Measurements from ENCODE around the gene SLC26A1. TPM values are rescaled to one million over a fixed set of nuclear protein-coding genes. Genes with fewer than 3 reads are reported as not detected.

Gene SLC26A1
- total and polyA plus RNA-seq, 2 of the 13 experiments (the other 11 are each of a cell fraction or from before 2014, with no cell fraction given): 5.4 to 22.9 TPM

DNA sequence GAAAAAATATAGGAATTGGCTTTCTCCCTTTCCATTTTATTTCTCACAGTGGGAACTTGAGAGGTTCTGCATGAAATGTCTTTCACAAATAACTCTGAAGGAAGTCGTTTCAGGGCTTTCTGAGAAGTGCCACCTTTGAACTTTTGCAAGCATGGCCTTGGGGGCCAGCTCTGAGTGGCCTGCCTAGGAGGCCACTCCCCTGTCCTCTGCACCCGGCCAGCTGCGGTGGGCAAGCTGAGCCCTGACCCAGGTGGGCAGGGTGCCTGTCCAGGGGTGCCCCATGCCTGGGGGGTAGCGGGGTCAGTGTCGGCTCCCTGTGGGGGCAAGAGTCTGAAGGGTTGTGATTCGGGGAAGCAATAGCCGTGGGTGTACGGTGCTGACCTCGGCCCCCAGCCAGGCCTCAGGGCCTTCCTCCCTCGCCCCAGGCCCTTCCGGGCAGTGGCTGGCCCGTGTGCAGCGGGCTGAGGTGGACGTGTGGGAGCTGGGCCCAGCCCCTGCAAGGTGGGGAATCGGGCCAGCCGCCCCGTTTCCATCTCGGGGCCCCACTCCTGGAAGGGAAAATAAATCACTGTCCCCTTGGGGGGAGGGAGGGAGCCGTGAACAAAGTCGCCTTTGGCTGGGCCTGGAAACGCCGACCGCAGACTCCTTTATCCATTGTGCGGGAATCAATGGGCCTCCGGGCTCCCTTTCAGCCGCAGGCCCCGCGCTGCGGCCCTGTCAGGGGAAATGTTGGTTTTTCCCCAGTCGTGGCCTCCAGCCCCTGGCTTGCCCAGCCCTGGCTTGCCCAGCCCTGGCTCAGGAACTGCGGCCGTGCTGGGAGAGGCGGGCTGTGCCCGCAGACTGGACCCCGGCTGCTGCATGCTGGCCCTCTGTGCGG lies 21.3 kb upstream of the SLC26A1 start (continued):
- TF ChIP-seq, protein P1, sequence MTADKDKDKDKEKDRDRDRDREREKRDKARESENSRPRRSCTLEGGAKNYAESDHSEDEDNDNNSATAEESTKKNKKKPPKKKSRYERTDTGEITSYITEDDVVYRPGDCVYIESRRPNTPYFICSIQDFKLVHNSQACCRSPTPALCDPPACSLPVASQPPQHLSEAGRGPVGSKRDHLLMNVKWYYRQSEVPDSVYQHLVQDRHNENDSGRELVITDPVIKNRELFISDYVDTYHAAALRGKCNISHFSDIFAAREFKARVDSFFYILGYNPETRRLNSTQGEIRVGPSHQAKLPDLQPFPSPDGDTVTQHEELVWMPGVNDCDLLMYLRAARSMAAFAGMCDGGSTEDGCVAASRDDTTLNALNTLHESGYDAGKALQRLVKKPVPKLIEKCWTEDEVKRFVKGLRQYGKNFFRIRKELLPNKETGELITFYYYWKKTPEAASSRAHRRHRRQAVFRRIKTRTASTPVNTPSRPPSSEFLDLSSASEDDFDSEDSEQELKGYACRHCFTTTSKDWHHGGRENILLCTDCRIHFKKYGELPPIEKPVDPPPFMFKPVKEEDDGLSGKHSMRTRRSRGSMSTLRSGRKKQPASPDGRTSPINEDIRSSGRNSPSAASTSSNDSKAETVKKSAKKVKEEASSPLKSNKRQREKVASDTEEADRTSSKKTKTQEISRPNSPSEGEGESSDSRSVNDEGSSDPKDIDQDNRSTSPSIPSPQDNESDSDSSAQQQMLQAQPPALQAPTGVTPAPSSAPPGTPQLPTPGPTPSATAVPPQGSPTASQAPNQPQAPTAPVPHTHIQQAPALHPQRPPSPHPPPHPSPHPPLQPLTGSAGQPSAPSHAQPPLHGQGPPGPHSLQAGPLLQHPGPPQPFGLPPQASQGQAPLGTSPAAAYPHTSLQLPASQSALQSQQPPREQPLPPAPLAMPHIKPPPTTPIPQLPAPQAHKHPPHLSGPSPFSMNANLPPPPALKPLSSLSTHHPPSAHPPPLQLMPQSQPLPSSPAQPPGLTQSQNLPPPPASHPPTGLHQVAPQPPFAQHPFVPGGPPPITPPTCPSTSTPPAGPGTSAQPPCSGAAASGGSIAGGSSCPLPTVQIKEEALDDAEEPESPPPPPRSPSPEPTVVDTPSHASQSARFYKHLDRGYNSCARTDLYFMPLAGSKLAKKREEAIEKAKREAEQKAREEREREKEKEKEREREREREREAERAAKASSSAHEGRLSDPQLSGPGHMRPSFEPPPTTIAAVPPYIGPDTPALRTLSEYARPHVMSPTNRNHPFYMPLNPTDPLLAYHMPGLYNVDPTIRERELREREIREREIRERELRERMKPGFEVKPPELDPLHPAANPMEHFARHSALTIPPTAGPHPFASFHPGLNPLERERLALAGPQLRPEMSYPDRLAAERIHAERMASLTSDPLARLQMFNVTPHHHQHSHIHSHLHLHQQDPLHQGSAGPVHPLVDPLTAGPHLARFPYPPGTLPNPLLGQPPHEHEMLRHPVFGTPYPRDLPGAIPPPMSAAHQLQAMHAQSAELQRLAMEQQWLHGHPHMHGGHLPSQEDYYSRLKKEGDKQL (CRISPR knock-in tag; IDR thresholded peaks at IDR 0.05; ENCODE audit: low read depth): no peak
- TF ChIP-seq ATF7 (IDR thresholded peaks at IDR 0.05): no peak
- TF ChIP-seq ATF7 (CRISPR knock-in tag; IDR thresholded peaks at IDR 0.05): no peak; the same call in 1 of the 2 replicates
- no peak for TF ChIP-seq KMT2B (CRISPR knock-in tag; IDR thresholded peaks at IDR 0.05)
- TF ChIP-seq, protein P2, sequence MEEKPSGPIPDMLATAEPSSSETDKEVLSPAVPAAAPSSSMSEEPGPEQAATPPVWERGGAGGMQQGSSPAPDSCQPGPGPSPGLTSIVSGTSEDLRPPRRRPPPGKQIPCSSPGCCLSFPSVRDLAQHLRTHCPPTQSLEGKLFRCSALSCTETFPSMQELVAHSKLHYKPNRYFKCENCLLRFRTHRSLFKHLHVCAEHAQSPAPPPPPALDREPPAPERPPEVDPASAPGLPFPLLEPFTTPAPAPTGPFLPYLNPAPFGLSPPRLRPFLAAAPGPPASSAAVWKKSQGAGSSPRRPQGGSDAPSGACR (CRISPR knock-in tag; IDR thresholded peaks at IDR 0.05): no peak
- TF ChIP-seq MATR3 (CRISPR knock-in tag; IDR thresholded peaks at IDR 0.05): no peak
- no peak for TF ChIP-seq SMAD3 (CRISPR knock-in tag; IDR thresholded peaks at IDR 0.05)
- TF ChIP-seq HMG20A (CRISPR knock-in tag; IDR thresholded peaks at IDR 0.05; ENCODE audit: borderline replicate concordance): no peak
- TF ChIP-seq ZNF207 (IDR thresholded peaks at IDR 0.05; ENCODE audit: borderline replicate concordance): no peak
- no peak for TF ChIP-seq XRCC5 (optimal IDR thresholded peaks at IDR 0.05; ENCODE audit: low read length)
- TF ChIP-seq KDM5B (CRISPR knock-in tag; IDR thresholded peaks at IDR 0.05; ENCODE audit: borderline replicate concordance): no peak
- no peak for TF ChIP-seq SOX13 (IDR thresholded peaks at IDR 0.05)
- 0 out of 4 replicates have a peak, but pooled peaks of 1 of the 2 experiments have one; percentile 6 for TF ChIP-seq SOX13 (CRISPR knock-in tag; conservative IDR thresholded peaks at IDR 0.05 in 1 of 2, IDR thresholded peaks at IDR 0.05 in 1 of 2)
- TF ChIP-seq GATAD2A (CRISPR knock-in tag; IDR thresholded peaks at IDR 0.05): peak; percentile 47
- TF ChIP-seq, protein P3, sequence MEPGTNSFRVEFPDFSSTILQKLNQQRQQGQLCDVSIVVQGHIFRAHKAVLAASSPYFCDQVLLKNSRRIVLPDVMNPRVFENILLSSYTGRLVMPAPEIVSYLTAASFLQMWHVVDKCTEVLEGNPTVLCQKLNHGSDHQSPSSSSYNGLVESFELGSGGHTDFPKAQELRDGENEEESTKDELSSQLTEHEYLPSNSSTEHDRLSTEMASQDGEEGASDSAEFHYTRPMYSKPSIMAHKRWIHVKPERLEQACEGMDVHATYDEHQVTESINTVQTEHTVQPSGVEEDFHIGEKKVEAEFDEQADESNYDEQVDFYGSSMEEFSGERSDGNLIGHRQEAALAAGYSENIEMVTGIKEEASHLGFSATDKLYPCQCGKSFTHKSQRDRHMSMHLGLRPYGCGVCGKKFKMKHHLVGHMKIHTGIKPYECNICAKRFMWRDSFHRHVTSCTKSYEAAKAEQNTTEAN (CRISPR knock-in tag; conservative IDR thresholded peaks at IDR 0.05): peak; percentile 58; the same call in 1 of the 2 replicates
- TF ChIP-seq AGO2 (optimal IDR thresholded peaks at IDR 0.05; ENCODE audit: low read depth, low read length): peak; percentile 92
- TF ChIP-seq BHLHE40 (IDR thresholded peaks at IDR 0.05; ENCODE audit: low read length): no peak
- TF ChIP-seq MTA1 (CRISPR knock-in tag; IDR thresholded peaks at IDR 0.05; ENCODE audit: borderline replicate concordance): 0 out of 2 replicates have a peak, but pooled peaks have one; percentile 30
- TF ChIP-seq, protein P4, sequence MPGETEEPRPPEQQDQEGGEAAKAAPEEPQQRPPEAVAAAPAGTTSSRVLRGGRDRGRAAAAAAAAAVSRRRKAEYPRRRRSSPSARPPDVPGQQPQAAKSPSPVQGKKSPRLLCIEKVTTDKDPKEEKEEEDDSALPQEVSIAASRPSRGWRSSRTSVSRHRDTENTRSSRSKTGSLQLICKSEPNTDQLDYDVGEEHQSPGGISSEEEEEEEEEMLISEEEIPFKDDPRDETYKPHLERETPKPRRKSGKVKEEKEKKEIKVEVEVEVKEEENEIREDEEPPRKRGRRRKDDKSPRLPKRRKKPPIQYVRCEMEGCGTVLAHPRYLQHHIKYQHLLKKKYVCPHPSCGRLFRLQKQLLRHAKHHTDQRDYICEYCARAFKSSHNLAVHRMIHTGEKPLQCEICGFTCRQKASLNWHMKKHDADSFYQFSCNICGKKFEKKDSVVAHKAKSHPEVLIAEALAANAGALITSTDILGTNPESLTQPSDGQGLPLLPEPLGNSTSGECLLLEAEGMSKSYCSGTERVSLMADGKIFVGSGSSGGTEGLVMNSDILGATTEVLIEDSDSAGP (CRISPR knock-in tag; IDR thresholded peaks at IDR 0.05; ENCODE audit: borderline replicate concordance): peak; percentile 44; the same call in 1 of the 2 replicates
- TF ChIP-seq ZNF33A (CRISPR knock-in tag; IDR thresholded peaks at IDR 0.05; ENCODE audit: borderline replicate concordance): no peak
- TF ChIP-seq ZSCAN21 (CRISPR knock-in tag; IDR thresholded peaks at IDR 0.05; ENCODE audit: borderline replicate concordance): no peak

Measured in HepG2 (cell line).